ENCODE measurements around the gene ZBTB20. TPM values are rescaled to one million over a fixed set of nuclear protein-coding genes. Genes with fewer than 3 reads are reported as not detected.

Gene ZBTB20
- total RNA-seq, 1 experiment from 2014 or later, result 3.7 TPM

GRCh38 chr3:114528517-114528916 is 618.6 kb downstream of the ZBTB20 start:
- Histone ChIP-seq H2AFZ (ENCODE audit: low read length) (no peak overlapping the region), H3K9me2 (replicated peaks; ENCODE audit: low read length) (no peaks in the 10 kb centered on the region), H3F3A (ENCODE audit: low read length, unreplicated experiment) (no peaks in the 10 kb centered on the region), H3K9me3 (ENCODE audit: low read length) (no peaks in the 10 kb centered on the region), H3K4me2 (ENCODE audit: low read length) (no peak overlapping the region), H3K27me3 (ENCODE audit: low read length) (no peaks in the 10 kb centered on the region), H3K36me3 (ENCODE audit: low read depth, low read length) (no peaks in the 10 kb centered on the region), H3K27ac (ENCODE audit: low read length) (no peak overlapping the region), H3K4me1 (ENCODE audit: insufficient read depth, low read length) (no peaks in the 10 kb centered on the region), H3K79me2 (ENCODE audit: low read length) (no peaks in the 10 kb centered on the region), H4K20me1 (ENCODE audit: low read length) (no peaks in the 10 kb centered on the region), H3K4me3 (ENCODE audit: low read length) (no peak overlapping the region), H3K9ac (ENCODE audit: low read length) (no peak overlapping the region)
- ATAC-seq (no peak), DNase-seq (no peak)
- no TSS peak for BruUV-seq (replicated peaks)
- ChIA-PET POLR2A (ENCODE audit: unreplicated experiment) (no interaction called here), CTCF (no interaction called here)
- intact Hi-C loops (cut with micrococcal nuclease), result loop anchor here (10.0 kb wide), 1 partner anchor 566 kb away; no protein-coding TSS in a partner anchor
- TF ChIP-seq, protein P1, sequence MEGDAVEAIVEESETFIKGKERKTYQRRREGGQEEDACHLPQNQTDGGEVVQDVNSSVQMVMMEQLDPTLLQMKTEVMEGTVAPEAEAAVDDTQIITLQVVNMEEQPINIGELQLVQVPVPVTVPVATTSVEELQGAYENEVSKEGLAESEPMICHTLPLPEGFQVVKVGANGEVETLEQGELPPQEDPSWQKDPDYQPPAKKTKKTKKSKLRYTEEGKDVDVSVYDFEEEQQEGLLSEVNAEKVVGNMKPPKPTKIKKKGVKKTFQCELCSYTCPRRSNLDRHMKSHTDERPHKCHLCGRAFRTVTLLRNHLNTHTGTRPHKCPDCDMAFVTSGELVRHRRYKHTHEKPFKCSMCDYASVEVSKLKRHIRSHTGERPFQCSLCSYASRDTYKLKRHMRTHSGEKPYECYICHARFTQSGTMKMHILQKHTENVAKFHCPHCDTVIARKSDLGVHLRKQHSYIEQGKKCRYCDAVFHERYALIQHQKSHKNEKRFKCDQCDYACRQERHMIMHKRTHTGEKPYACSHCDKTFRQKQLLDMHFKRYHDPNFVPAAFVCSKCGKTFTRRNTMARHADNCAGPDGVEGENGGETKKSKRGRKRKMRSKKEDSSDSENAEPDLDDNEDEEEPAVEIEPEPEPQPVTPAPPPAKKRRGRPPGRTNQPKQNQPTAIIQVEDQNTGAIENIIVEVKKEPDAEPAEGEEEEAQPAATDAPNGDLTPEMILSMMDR (conservative IDR thresholded peaks at IDR 0.05; ENCODE audit: low read depth, low read length), result no peak
- no peak for TF ChIP-seq EZH2 (IDR thresholded peaks at IDR 0.05; ENCODE audit: low read length, unreplicated experiment)
- TF ChIP-seq EZH2phosphoT487 (IDR thresholded peaks at IDR 0.05; ENCODE audit: borderline replicate concordance, low read length), result no peak

DNA sequence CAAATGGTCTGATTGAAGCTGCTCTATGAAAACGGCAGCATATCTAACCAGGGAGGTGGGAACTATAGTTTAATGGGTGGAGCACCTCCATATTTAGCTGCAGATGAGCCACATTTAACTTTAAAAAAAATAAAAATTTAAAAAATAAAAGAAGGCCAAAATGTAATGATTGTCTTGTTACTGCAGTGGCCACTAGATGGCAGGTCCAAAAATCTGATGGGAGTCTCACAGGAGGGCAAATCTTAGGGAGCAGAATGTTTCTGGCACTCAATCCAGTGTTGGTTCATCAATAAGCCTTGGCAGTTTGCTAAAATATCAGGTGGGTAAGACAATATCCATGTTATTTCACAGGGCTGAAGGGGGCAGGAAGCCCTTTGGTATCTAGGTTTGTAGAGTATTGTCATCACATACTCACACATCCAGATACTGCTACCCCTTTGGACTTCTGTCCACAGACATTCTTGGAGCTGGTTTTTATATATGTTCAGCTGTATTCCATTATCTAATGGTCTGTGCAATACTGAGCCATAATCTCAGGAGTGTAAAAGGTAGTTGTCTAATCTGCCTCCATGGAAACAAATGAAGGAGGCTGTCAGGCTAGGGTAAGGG is 619.9 kb downstream of the ZBTB20 start:
- peak; percentile 70; the same call in 1 of the 2 replicates for ATAC-seq
- Histone ChIP-seq H4K20me1 (ENCODE audit: low read length) (no peaks in the 10 kb centered on the region), H3K9me2 (replicated peaks; ENCODE audit: low read length) (no peaks in the 10 kb centered on the region), H3K4me2 (ENCODE audit: low read length) (no peak overlapping the region), H3K9ac (ENCODE audit: low read length) (no peak overlapping the region), H3K9me3 (ENCODE audit: low read length) (no peaks in the 10 kb centered on the region), H3K36me3 (ENCODE audit: low read depth, low read length) (no peaks in the 10 kb centered on the region), H3K4me1 (ENCODE audit: insufficient read depth, low read length) (no peaks in the 10 kb centered on the region), H2AFZ (ENCODE audit: low read length) (no peak overlapping the region), H3K79me2 (ENCODE audit: low read length) (no peaks in the 10 kb centered on the region), H3K27ac (ENCODE audit: low read length) (no peak overlapping the region), H3K4me3 (ENCODE audit: low read length) (no peak overlapping the region), H3K27me3 (ENCODE audit: low read length) (no peaks in the 10 kb centered on the region), H3F3A (ENCODE audit: low read length, unreplicated experiment) (no peaks in the 10 kb centered on the region)
- BruUV-seq (replicated peaks), result no TSS peak
- TF ChIP-seq EZH2 (IDR thresholded peaks at IDR 0.05; ENCODE audit: low read length, unreplicated experiment), result no peak
- TF ChIP-seq, protein P1 (conservative IDR thresholded peaks at IDR 0.05; ENCODE audit: low read depth, low read length), result peak; percentile 61
- CTCF ChIA-PET, result no interaction called here
- POLR2A ChIA-PET (ENCODE audit: unreplicated experiment), result no interaction called here
- intact Hi-C loops (cut with micrococcal nuclease), result loop anchor here (10.0 kb wide), 1 partner anchor 568 kb away; no protein-coding TSS in a partner anchor
- DNase-seq, result peak; percentile 27

GRCh38 chr3:114525278-114525677 is 621.8 kb downstream of the ZBTB20 start:
- no peak overlapping the region for H2AFZ ChIP-seq (ENCODE audit: low read length)
- H3K9me2 ChIP-seq (replicated peaks; ENCODE audit: low read length), result no peaks in the 10 kb centered on the region
- DNase-seq, result no peak
- no peaks in the 10 kb centered on the region for H3K9me3 ChIP-seq (ENCODE audit: low read length)
- H3K9ac ChIP-seq (ENCODE audit: low read length), result no peak overlapping the region
- no peak for ATAC-seq
- H3K27ac ChIP-seq (ENCODE audit: low read length), result no peak overlapping the region
- ChIA-PET POLR2A (ENCODE audit: unreplicated experiment) (no interaction called here), CTCF (no interaction called here)
- H3K27me3 ChIP-seq (ENCODE audit: low read length), result no peaks in the 10 kb centered on the region
- intact Hi-C loops (cut with micrococcal nuclease), result loop anchor here (10.0 kb wide), 1 partner anchor 570 kb away; no protein-coding TSS in a partner anchor
- no peaks in the 10 kb centered on the region for H3F3A ChIP-seq (ENCODE audit: low read length, unreplicated experiment)
- no peaks in the 10 kb centered on the region for H4K20me1 ChIP-seq (ENCODE audit: low read length)
- H3K79me2 ChIP-seq (ENCODE audit: low read length), result no peaks in the 10 kb centered on the region
- H3K36me3 ChIP-seq (ENCODE audit: low read depth, low read length), result no peaks in the 10 kb centered on the region
- no peak overlapping the region for H3K4me2 ChIP-seq (ENCODE audit: low read length)
- no peak for TF ChIP-seq EZH2 (IDR thresholded peaks at IDR 0.05; ENCODE audit: low read length, unreplicated experiment)
- TF ChIP-seq EZH2phosphoT487 (IDR thresholded peaks at IDR 0.05; ENCODE audit: borderline replicate concordance, low read length), result no peak
- TF ChIP-seq, protein P1 (conservative IDR thresholded peaks at IDR 0.05; ENCODE audit: low read depth, low read length), result no peak
- no TSS peak for BruUV-seq (replicated peaks)
- H3K4me3 ChIP-seq (ENCODE audit: low read length), result no peak overlapping the region
- no peaks in the 10 kb centered on the region for H3K4me1 ChIP-seq (ENCODE audit: insufficient read depth, low read length)

Data from PC-3 (cell line).